Caco-2 (cell line): ENCODE measurements around the gene DNMBP. TPM values are rescaled to one million over a fixed set of nuclear protein-coding genes. Genes with fewer than 3 reads are reported as not detected.

ENCODE experiments used
- BruUV-seq: library from RNA; stranded (reverse); fragments of 400-500 nt; replicated peaks from 2 replicates; lab custom pipeline; 2021; lab: Mats Ljungman, UMichigan
- CTCF ChIA-PET: fragments of 300-600 bp; sonication (Branson Sonifier 250); formaldehyde crosslinking; loops from one replicate; lab custom pipeline; 2022; ENCODE audit warnings: antibody characterized with exemption; lab: Charles Lee
- POLR2A ChIA-PET: fragments of 300-600 bp; sonication (Branson Sonifier 250); formaldehyde crosslinking; loops from one replicate; lab custom pipeline; 2022; ENCODE audit warnings: antibody characterized with exemption; lab: Charles Lee
- DNase-seq, 2 experiments: peaks; one replicate each; pipeline versions ENCODE4 v3.0.0 to v3.0.0-alpha.2; 2020 to 2022
- H3K27me3 ChIP-seq: replicated peaks from 2 replicates; pipeline ENCODE4 v1.6.0; 2011; ENCODE audit warnings: low read length; ENCODE audit not compliant: control insufficient read depth, insufficient read depth
- H3K36me3 ChIP-seq: 2 replicates; pipeline ENCODE4 v1.5.1; 2011; ENCODE audit warnings: low read length; ENCODE audit not compliant: control insufficient read depth, insufficient read depth
- H3K4me1 ChIP-seq: fragments of 250-450 bp; sonication (Bioruptor Pico); 2 replicates; pipeline ENCODE4 v1.5.1; 2020; ENCODE audit warnings: mild to moderate bottlenecking
- H3K4me3 ChIP-seq: 2 replicates; pipeline ENCODE4 v1.5.1; 2011; ENCODE audit warnings: low read depth, mild to moderate bottlenecking, control low read depth, low read length
- H3K9me3 ChIP-seq: fragments of 250-450 bp; sonication (Bioruptor Pico); 2 replicates; pipeline ENCODE4 v1.5.1; 2020; ENCODE audit warnings: mild to moderate bottlenecking, moderate library complexity
- H3K27ac Mint-ChIP-seq: one replicate; pipeline ENCODE4 v1.8.0; 2022; ENCODE audit warnings: mixed read lengths; ENCODE audit not compliant: unreplicated experiment
- H3K27me3 Mint-ChIP-seq: one replicate; pipeline ENCODE4 v1.8.0; 2022; ENCODE audit warnings: mixed read lengths; ENCODE audit not compliant: insufficient read depth, unreplicated experiment
- H3K36me3 Mint-ChIP-seq: one replicate; pipeline ENCODE4 v1.8.0; 2022; ENCODE audit warnings: mild to moderate bottlenecking, mixed read lengths; ENCODE audit not compliant: insufficient read depth, unreplicated experiment
- H3K4me1 Mint-ChIP-seq: one replicate; pipeline ENCODE4 v1.8.0; 2022; ENCODE audit warnings: low read depth, mixed read lengths; ENCODE audit not compliant: unreplicated experiment
- H3K4me3 Mint-ChIP-seq: one replicate; pipeline ENCODE4 v1.8.0; 2022; ENCODE audit warnings: mild to moderate bottlenecking, moderate library complexity, mixed read lengths; ENCODE audit not compliant: unreplicated experiment
- H3K9me3 Mint-ChIP-seq: one replicate; pipeline ENCODE4 v1.8.0; 2022; ENCODE audit warnings: mixed read lengths; ENCODE audit not compliant: unreplicated experiment
- intact Hi-C: fragments of 100-400 bp; cut with micrococcal nuclease; formaldehyde crosslinking; loops from one replicate; pipeline ENCODE4 v1.10.0; 2022; ENCODE audit not compliant: unreplicated experiment
- total RNA-seq: library from RNA; stranded (reverse); gene quantifications from 2 replicates; pipeline ENCODE4 v1.2.3, GENCODE V29; 2022
- TF ChIP-seq, protein P1 (sequence below), 2 experiments: fragments of 200-600 bp in 1 of 2; IDR thresholded peaks; 1 replicate in 1 of 2; 2 replicates in 1 of 2; pipeline versions ENCODE4 v1.5.1 to v1.8.0; 2011 to 2022; ENCODE audit warnings: antibody characterized with exemption in 1 of 2, control low read depth in 1 of 2, inconsistent platforms in 1 of 2, low read depth in 1 of 2, low read length in 1 of 2, mild to moderate bottlenecking in 1 of 2, moderate library complexity in 1 of 2; ENCODE audit not compliant: insufficient read depth in 1 of 2, severe bottlenecking in 1 of 2, unreplicated experiment in 1 of 2

The DNMBP gene
- total RNA-seq, 1 experiment from 2014 or later: 30.6 TPM

DNA sequence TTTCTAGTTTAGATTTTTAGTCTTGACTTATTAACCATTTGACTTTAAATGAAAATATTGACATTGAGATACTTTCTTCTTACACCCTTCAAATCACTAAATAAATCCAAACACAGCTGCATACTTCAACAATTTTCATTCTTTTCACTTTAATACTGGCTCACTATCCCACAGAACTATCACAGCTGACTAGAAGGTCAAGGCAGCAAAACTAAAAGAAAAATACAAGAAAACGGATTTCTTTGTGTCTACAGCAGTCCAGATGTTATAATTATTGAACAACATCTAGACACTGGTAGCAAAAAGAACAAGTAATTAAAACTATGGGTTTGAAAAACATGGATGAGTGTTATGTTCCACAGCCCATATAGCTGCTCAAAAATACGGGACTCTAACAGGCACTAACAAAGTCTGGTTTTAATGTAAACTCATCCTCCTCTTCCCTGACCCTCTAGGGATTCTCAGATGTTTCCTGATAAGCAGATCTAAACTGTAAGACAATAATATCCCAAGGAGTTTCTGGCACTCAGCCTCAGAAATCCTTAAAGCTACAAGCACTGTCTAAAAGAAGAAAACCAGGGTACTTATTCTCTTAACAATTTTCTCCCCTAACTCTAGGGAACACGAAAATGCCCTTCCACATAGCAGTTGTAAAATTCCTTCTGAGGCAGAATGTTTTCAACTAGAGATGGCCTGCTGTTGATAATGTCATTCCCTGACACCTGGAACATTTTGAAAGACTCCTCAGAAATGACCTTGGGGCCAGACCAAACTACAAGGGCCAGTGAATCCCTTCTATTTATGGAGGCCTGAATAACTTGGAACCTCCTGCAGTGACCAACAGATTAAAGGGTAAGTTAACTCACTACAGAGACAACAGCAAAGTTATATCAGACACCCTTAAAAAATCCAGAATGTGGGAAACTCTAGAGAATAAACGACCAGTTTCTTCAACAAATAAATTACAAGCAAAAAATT lies 12.8 kb downstream of the DNMBP start:
- H3K9me3 ChIP-seq: no peaks in the 10 kb centered on the region
- 0 out of 2 replicates have a peak, but pooled peaks cover 6% of the 10 kb centered on the region for H3K4me1 ChIP-seq
- intact Hi-C loops: no loop called here
- H3K4me3 ChIP-seq: no peak overlapping the region
- Mint-ChIP-seq H3K36me3 (peaks cover 6% of the 10 kb centered on the region), H3K4me1 (peaks cover 8% of the 10 kb centered on the region), H3K4me3 (no peak overlapping the region), H3K27ac (no peak overlapping the region), H3K9me3 (no peaks in the 10 kb centered on the region), H3K27me3 (no peaks in the 10 kb centered on the region)
- no peaks in the 10 kb centered on the region for H3K27me3 ChIP-seq
- H3K36me3 ChIP-seq: no peaks in the 10 kb centered on the region
- POLR2A ChIA-PET: no interaction called here
- no TSS peak for BruUV-seq
- TF ChIP-seq, protein P1, sequence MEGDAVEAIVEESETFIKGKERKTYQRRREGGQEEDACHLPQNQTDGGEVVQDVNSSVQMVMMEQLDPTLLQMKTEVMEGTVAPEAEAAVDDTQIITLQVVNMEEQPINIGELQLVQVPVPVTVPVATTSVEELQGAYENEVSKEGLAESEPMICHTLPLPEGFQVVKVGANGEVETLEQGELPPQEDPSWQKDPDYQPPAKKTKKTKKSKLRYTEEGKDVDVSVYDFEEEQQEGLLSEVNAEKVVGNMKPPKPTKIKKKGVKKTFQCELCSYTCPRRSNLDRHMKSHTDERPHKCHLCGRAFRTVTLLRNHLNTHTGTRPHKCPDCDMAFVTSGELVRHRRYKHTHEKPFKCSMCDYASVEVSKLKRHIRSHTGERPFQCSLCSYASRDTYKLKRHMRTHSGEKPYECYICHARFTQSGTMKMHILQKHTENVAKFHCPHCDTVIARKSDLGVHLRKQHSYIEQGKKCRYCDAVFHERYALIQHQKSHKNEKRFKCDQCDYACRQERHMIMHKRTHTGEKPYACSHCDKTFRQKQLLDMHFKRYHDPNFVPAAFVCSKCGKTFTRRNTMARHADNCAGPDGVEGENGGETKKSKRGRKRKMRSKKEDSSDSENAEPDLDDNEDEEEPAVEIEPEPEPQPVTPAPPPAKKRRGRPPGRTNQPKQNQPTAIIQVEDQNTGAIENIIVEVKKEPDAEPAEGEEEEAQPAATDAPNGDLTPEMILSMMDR (IDR thresholded peaks at IDR 0.05; ENCODE audit: insufficient read depth in 1 of 2, low read depth in 1 of 2, low read length in 1 of 2, severe bottlenecking in 1 of 2, unreplicated experiment in 1 of 2): no peak
- CTCF ChIA-PET: interaction anchor here (1.7 kb wide), 1 partner anchor 12 kb away, joined by 4 read pairs; the partner anchor contains the start of gene DNMBP
- DNase-seq: no peak

DNA sequence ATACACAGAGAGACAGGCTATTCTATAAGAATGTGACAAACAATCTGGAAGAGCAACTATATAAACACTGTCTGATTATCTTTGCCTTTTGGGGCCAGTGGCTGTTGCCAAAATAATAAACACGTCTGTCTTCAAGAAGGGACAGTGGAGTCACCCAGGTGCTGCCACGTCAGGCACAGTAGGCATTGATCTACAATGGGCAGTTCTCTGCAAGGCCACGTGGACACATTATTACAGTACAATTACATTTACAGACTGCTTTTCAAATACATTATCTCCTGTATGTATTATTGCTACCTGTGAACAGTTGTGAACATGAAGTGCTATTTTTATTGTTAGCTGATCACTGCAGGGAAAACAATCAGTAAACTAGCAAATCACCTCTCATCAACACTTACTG lies 14.0 kb downstream of the DNMBP start:
- no peaks in the 10 kb centered on the region for H3K27me3 ChIP-seq
- H3K4me3 ChIP-seq: no peak overlapping the region
- Mint-ChIP-seq H3K36me3 (peaks cover 6% of the 10 kb centered on the region), H3K4me1 (peaks cover 8% of the 10 kb centered on the region), H3K4me3 (no peak overlapping the region), H3K9me3 (no peaks in the 10 kb centered on the region), H3K27ac (no peak overlapping the region), H3K27me3 (no peaks in the 10 kb centered on the region)
- TF ChIP-seq, protein P1 (IDR thresholded peaks at IDR 0.05; ENCODE audit: insufficient read depth in 1 of 2, low read depth in 1 of 2, low read length in 1 of 2, severe bottlenecking in 1 of 2, unreplicated experiment in 1 of 2): no peak
- BruUV-seq: no TSS peak
- DNase-seq: no peak
- intact Hi-C loops: no loop called here
- H3K9me3 ChIP-seq: no peaks in the 10 kb centered on the region
- ChIA-PET POLR2A (interaction anchor here (0.6 kb wide), 1 partner anchor 47 kb away, joined by 5 read pairs; no protein-coding TSS in a partner anchor), CTCF (interaction anchor here (1.4 kb wide), 1 partner anchor 14 kb away, joined by 4 read pairs; the partner anchor contains the start of gene DNMBP)
- H3K4me1 ChIP-seq: 0 out of 2 replicates have a peak, but pooled peaks cover 6% of the 10 kb centered on the region
- H3K36me3 ChIP-seq: no peaks in the 10 kb centered on the region

DNA sequence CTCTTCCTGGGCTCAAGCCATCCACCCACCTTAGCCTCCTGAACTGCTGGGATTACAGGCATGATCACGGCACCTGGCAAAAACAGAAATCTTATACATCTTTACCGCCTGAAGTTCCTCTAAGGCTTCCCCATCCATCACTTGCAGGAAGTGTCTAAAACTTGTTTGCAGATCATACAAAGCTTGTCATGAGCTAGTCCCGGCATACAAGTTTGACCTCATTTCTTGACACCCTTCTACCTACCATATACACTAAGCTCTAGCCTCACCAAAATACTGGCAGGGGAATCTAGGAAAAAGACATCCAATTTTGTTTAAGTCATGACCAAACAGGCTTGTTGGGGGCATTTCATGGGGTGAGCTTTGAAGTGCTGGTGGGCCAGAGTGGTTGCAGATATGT lies 14.5 kb downstream of the DNMBP start:
- no peaks in the 10 kb centered on the region for H3K9me3 ChIP-seq
- BruUV-seq: no TSS peak
- TF ChIP-seq, protein P1 (IDR thresholded peaks at IDR 0.05; ENCODE audit: insufficient read depth in 1 of 2, low read depth in 1 of 2, low read length in 1 of 2, severe bottlenecking in 1 of 2, unreplicated experiment in 1 of 2): no peak
- intact Hi-C loops: no loop called here
- CTCF ChIA-PET: interaction anchor here (1.4 kb wide), 1 partner anchor 14 kb away, joined by 4 read pairs; the partner anchor contains the start of gene DNMBP
- 0 out of 2 replicates have a peak, but pooled peaks cover 6% of the 10 kb centered on the region for H3K4me1 ChIP-seq
- Mint-ChIP-seq H3K4me3 (no peak overlapping the region), H3K4me1 (peaks cover 8% of the 10 kb centered on the region), H3K27me3 (no peaks in the 10 kb centered on the region), H3K36me3 (peaks cover 6% of the 10 kb centered on the region), H3K9me3 (no peaks in the 10 kb centered on the region), H3K27ac (no peak overlapping the region)
- no peaks in the 10 kb centered on the region for H3K27me3 ChIP-seq
- H3K4me3 ChIP-seq: no peak overlapping the region
- H3K36me3 ChIP-seq: no peaks in the 10 kb centered on the region
- DNase-seq: no peak
- POLR2A ChIA-PET: interaction anchor here (0.6 kb wide), 1 partner anchor 47 kb away, joined by 5 read pairs; no protein-coding TSS in a partner anchor
